ENCODE data around the gene ERBB4.

Gene ERBB4

GRCh38 chr2:211994806-211995205, 543.8 kb downstream of the ERBB4 start:
- DNase-seq = no peak
- no peak overlapping the region for H3K4me3 ChIP-seq (ENCODE audit: low read depth, low read length)
- H3K9me3 ChIP-seq = no peaks in the 10 kb centered on the region
- H3K27me3 ChIP-seq = no peaks in the 10 kb centered on the region
- H3K36me3 ChIP-seq = no peaks in the 10 kb centered on the region
- TF ChIP-seq CTCF (IDR thresholded peaks at IDR 0.05; ENCODE audit: low read depth, low read length) = no peak
- no peaks in the 10 kb centered on the region; the same call in 1 of the 2 replicates for H3K4me1 ChIP-seq

- H3K27me3 ChIP-seq = no peaks in the 10 kb centered on the region
- TF ChIP-seq CTCF (IDR thresholded peaks at IDR 0.05; ENCODE audit: low read depth, low read length) = no peak
- no peak for DNase-seq
- H3K4me3 ChIP-seq (ENCODE audit: low read depth, low read length) = no peak overlapping the region
- H3K4me1 ChIP-seq = no peaks in the 10 kb centered on the region
- no peaks in the 10 kb centered on the region for H3K36me3 ChIP-seq
- H3K9me3 ChIP-seq = no peaks in the 10 kb centered on the region
Observed at GRCh38 chr2:211990335-211990734, 548.3 kb downstream of the ERBB4 start.

- Histone ChIP-seq H3K4me1 (no peaks in the 10 kb centered on the region), H3K9me3 (no peaks in the 10 kb centered on the region), H3K36me3 (no peaks in the 10 kb centered on the region), H3K4me3 (ENCODE audit: low read depth, low read length) (no peak overlapping the region), H3K27me3 (no peaks in the 10 kb centered on the region)
- no peak for DNase-seq
- TF ChIP-seq CTCF (IDR thresholded peaks at IDR 0.05; ENCODE audit: low read depth, low read length) = no peak
Observed at GRCh38 chr2:211986313-211986712, 552.3 kb downstream of the ERBB4 start.

GRCh38 chr2:211985393-211985792, 553.2 kb downstream of the ERBB4 start:
- no peaks in the 10 kb centered on the region for H3K9me3 ChIP-seq
- no peaks in the 10 kb centered on the region for H3K36me3 ChIP-seq
- H3K4me3 ChIP-seq (ENCODE audit: low read depth, low read length) = no peak overlapping the region
- DNase-seq = no peak
- no peak for TF ChIP-seq CTCF (IDR thresholded peaks at IDR 0.05; ENCODE audit: low read depth, low read length)
- no peaks in the 10 kb centered on the region for H3K4me1 ChIP-seq
- H3K27me3 ChIP-seq = no peaks in the 10 kb centered on the region

- TF ChIP-seq CTCF (IDR thresholded peaks at IDR 0.05; ENCODE audit: low read depth, low read length) = no peak
- Histone ChIP-seq H3K4me3 (ENCODE audit: low read depth, low read length) (no peak overlapping the region), H3K4me1 (no peaks in the 10 kb centered on the region), H3K27me3 (no peaks in the 10 kb centered on the region), H3K9me3 (no peaks in the 10 kb centered on the region), H3K36me3 (no peaks in the 10 kb centered on the region)
- no peak for DNase-seq
Observed at GRCh38 chr2:211982162-211982561, 556.4 kb downstream of the ERBB4 start.

- no peak for DNase-seq
Observed at GRCh38 chr2:211981451-211981850, 557.2 kb downstream of the ERBB4 start.

More at GRCh38 chr2:211981451-211981850, 557.2 kb downstream of the ERBB4 start:
- Histone ChIP-seq H3K4me3 (ENCODE audit: low read depth, low read length) (no peak overlapping the region), H3K27me3 (no peaks in the 10 kb centered on the region), H3K9me3 (no peaks in the 10 kb centered on the region), H3K36me3 (no peaks in the 10 kb centered on the region), H3K4me1 (no peaks in the 10 kb centered on the region)
- no peak for TF ChIP-seq CTCF (IDR thresholded peaks at IDR 0.05; ENCODE audit: low read depth, low read length)
